Colonic mucosa (tissue), 4 donors: Measurements from ENCODE around the gene HMGCS1. TPM values are rescaled to one million over a fixed set of nuclear protein-coding genes. Genes with fewer than 3 reads are reported as not detected.
"Not testable (repeated sequence)": the region's sequence is repeated elsewhere in the genome, so short reads cannot be mapped to it uniquely, and the experiment has no call there.

Experiments
- DNase-seq: peaks from one replicate; pipeline ENCODE4 v3.0.0-alpha.2; 2020
- H3K27ac ChIP-seq: fragments of 200-600 bp; one replicate; pipeline ENCODE4 v1.8.0; 2021
- H3K27me3 ChIP-seq: fragments of 200-600 bp; one replicate; pipeline ENCODE4 v1.8.0; 2021
- H3K36me3 ChIP-seq: fragments of 200-600 bp; one replicate; pipeline ENCODE4 v1.8.0; 2021
- H3K4me1 ChIP-seq: fragments of 200-600 bp; one replicate; pipeline ENCODE4 v1.8.0; 2021; ENCODE audit warnings: mild to moderate bottlenecking
- H3K4me3 ChIP-seq: fragments of 200-600 bp; one replicate; pipeline ENCODE4 v1.8.0; 2021
- H3K9ac ChIP-seq, 2 donors: one replicate each; pipeline ENCODE4 v1.7.0; 2013; ENCODE audit warnings: control low read depth in 2 of 2, low read depth in 2 of 2, low read length in 2 of 2
- H3K9me3 ChIP-seq: fragments of 200-600 bp; one replicate; pipeline ENCODE4 v1.8.0; 2021
- CTCF ChIP-seq: fragments of 200-600 bp; IDR thresholded peaks from one replicate; pipeline ENCODE4 v1.8.0; 2022; ENCODE audit warnings: antibody characterized with exemption, mild to moderate bottlenecking
- intact Hi-C: fragments of 100-400 bp; cut with DNase I; formaldehyde crosslinking; loops from one replicate; pipeline ENCODE4 v1.14.1; 2022
- total RNA-seq, 2 donors: library from RNA; stranded (reverse); fragmentation: NEBNext Ultra II Directional in 1 of 2; extraction: Animal tissue kit (Norgen Biotek cat#: 25700) in 1 of 2; gene quantifications; one replicate each; pipeline ENCODE4 v1.2.1, GENCODE V29; 2021
- donor health status: healthy.
- donor health status: DM: no; HTN: no; CAD: no.
- donor health status: DM: no; HTN: no; CAD: no.

The HMGCS1 gene
- total RNA-seq, 2 donors from 2014 or later = 95.1 to 498 TPM

GRCh38 chr5:43313854-43314457 is 744 bp upstream of the HMGCS1 start:
- H3K9ac ChIP-seq = peak overlapping the region; percentile 13 to 28
- H3K4me3 ChIP-seq = peak overlapping the region; percentile 6
- peaks cover 3% of the 10 kb centered on the region for H3K4me1 ChIP-seq
- peak; percentile 30 for DNase-seq
- no peaks in the 10 kb centered on the region for H3K36me3 ChIP-seq
- no peak for TF ChIP-seq CTCF
- no peaks in the 10 kb centered on the region for H3K27me3 ChIP-seq
- peak overlapping the region; percentile 55 for H3K27ac ChIP-seq
- intact Hi-C loops = loop anchor here (5.0 kb wide), 1 partner anchor 192 kb away; the partner anchor contains the start of gene ZNF131
- H3K9me3 ChIP-seq = no peaks in the 10 kb centered on the region

- Histone ChIP-seq H3K27me3 (no peaks in the 10 kb centered on the region), H3K36me3 (no peaks in the 10 kb centered on the region), H3K9ac (peak overlapping the region; percentile 89 to 93), H3K9me3 (no peaks in the 10 kb centered on the region), H3K4me3 (peak overlapping the region; percentile 77), H3K27ac (peak overlapping the region; percentile 84), H3K4me1 (peaks cover 7% of the 10 kb centered on the region)
- TF ChIP-seq CTCF = no peak
- intact Hi-C loops = loop anchor here (5.0 kb wide), 1 partner anchor 190 kb away; the partner anchor contains the start of gene ZNF131
- DNase-seq = no peak
Observed at GRCh38 chr5:43312699-43313034, 545 bp downstream of the HMGCS1 start.

GRCh38 chr5:43312076-43312661 is 1.0 kb downstream of the HMGCS1 start:
- H3K4me1 ChIP-seq = peaks cover 7% of the 10 kb centered on the region
- no peak for TF ChIP-seq CTCF
- H3K4me3 ChIP-seq = peak overlapping the region; percentile 77
- no peaks in the 10 kb centered on the region for H3K36me3 ChIP-seq
- H3K27ac ChIP-seq = peak overlapping the region; percentile 84
- H3K27me3 ChIP-seq = no peaks in the 10 kb centered on the region
- H3K9ac ChIP-seq = peak overlapping the region; percentile 89 to 93
- intact Hi-C loops = loop anchor here (5.0 kb wide), 1 partner anchor 190 kb away; the partner anchor contains the start of gene ZNF131
- no peak for DNase-seq
- no peaks in the 10 kb centered on the region for H3K9me3 ChIP-seq

GRCh38 chr5:43309637-43310036 is 3.6 kb downstream of the HMGCS1 start:
- TF ChIP-seq CTCF = no peak
- Histone ChIP-seq H3K4me3 (no peak overlapping the region), H3K27me3 (no peaks in the 10 kb centered on the region), H3K9ac (no peak overlapping the region), H3K9me3 (no peaks in the 10 kb centered on the region), H3K36me3 (no peaks in the 10 kb centered on the region), H3K27ac (no peak overlapping the region), H3K4me1 (peaks cover 7% of the 10 kb centered on the region)
- DNase-seq = no peak
- intact Hi-C loops = loop anchor here (5.0 kb wide), 1 partner anchor 187 kb away; the partner anchor contains the start of gene ZNF131

- Histone ChIP-seq H3K9me3 (no peaks in the 10 kb centered on the region), H3K4me1 (peaks cover 7% of the 10 kb centered on the region), H3K27ac (no peak overlapping the region), H3K4me3 (no peak overlapping the region), H3K27me3 (no peaks in the 10 kb centered on the region), H3K9ac (no peak overlapping the region), H3K36me3 (no peaks in the 10 kb centered on the region)
- no peak for TF ChIP-seq CTCF
- no peak for DNase-seq
- intact Hi-C loops = no loop called here
Observed at GRCh38 chr5:43309122-43309521, 4.1 kb downstream of the HMGCS1 start.

- DNase-seq, intact Hi-C loops, H3K27ac ChIP-seq, H3K4me1 ChIP-seq, H3K9me3 ChIP-seq, H3K27me3 ChIP-seq, H3K4me3 ChIP-seq, H3K36me3 ChIP-seq, H3K9ac ChIP-seq: not testable (repeated sequence)
Observed at GRCh38 chr5:43306954-43307353, 6.3 kb downstream of the HMGCS1 start.
